Kidney (tissue), 14 donors: Measurements from ENCODE around the gene SLC35F1. TPM values are rescaled to one million over a fixed set of nuclear protein-coding genes. Genes with fewer than 3 reads are reported as not detected.

Experiments
- DNase-seq, 5 donors: peaks; one replicate each; pipeline ENCODE4 v3.0.0-alpha.2; 2013 to 2020
- FAIRE-seq: peaks from 2 replicates; lab custom pipeline; 2012; peaks lifted over from hg19 to GRCh38; lab: Jason Lieb, UNC
- H3K27ac ChIP-seq, 2 donors: one replicate each; pipeline ENCODE4 v1.7.0; 2013; ENCODE audit warnings: low read depth in 2 of 2, low read length in 2 of 2, inconsistent platforms in 1 of 2
- H3K27me3 ChIP-seq: one replicate; pipeline ENCODE4 v1.7.1; 2013; ENCODE audit warnings: low read length, inconsistent platforms; ENCODE audit not compliant: control insufficient read depth, insufficient read depth
- H3K36me3 ChIP-seq, 3 donors: one replicate each; pipeline versions ENCODE4 v1.7.0 to v1.7.1; 2013; ENCODE audit warnings: low read length in 3 of 3, control low read depth in 1 of 3, inconsistent platforms in 1 of 3; ENCODE audit not compliant: insufficient read depth in 3 of 3, control insufficient read depth in 2 of 3
- H3K4me1 ChIP-seq, 3 donors: one replicate each; pipeline versions ENCODE4 v1.7.0 to v1.7.1; 2013; ENCODE audit warnings: low read length in 3 of 3, inconsistent platforms in 1 of 3, low read depth in 1 of 3; ENCODE audit not compliant: control insufficient read depth in 2 of 3, insufficient read depth in 2 of 3
- H3K4me3 ChIP-seq, 3 donors: one replicate each; pipeline versions ENCODE4 v1.7.0 to v1.8.1; 2013; ENCODE audit warnings: low read length in 3 of 3, control low read depth in 1 of 3, inconsistent platforms in 1 of 3
- H3K9ac ChIP-seq, 3 donors: one replicate each; pipeline versions ENCODE4 v1.7.0 to v1.7.1; 2013; ENCODE audit warnings: low read length in 3 of 3, control low read depth in 1 of 3, inconsistent platforms in 1 of 3
- H3K9me3 ChIP-seq, 3 donors: one replicate each; pipeline versions ENCODE4 v1.7.0 to v1.7.1; 2013; ENCODE audit warnings: low read length in 3 of 3, control low read depth in 1 of 3, inconsistent platforms in 1 of 3; ENCODE audit not compliant: control insufficient read depth in 2 of 3, insufficient read depth in 1 of 3
- intact Hi-C: fragments of 100-400 bp; cut with DNase I; formaldehyde crosslinking; loops from one replicate; pipeline ENCODE4 v1.11.1; 2022
- polyA plus RNA-seq: library from polyadenylated mRNA; stranded (reverse); fragments of 350-450 nt; fragmentation: Illumina TruSeq; extraction: RNeasy Lipid Tissue Mini Kit (QIAGEN cat#74804); gene quantifications from one replicate; pipeline ENCODE4 v1.2.3, GENCODE V29; 2014; ENCODE audit warnings: low read depth, low replicate concordance; ENCODE audit not compliant: insufficient read depth
- total RNA-seq: library from RNA; stranded (reverse); fragmentation: NEBNext Ultra II Directional; extraction: Animal tissue kit (Norgen Biotek cat#: 25700); gene quantifications from one replicate; pipeline ENCODE4 v1.2.1, GENCODE V29; 2021
- TF ChIP-seq, protein P1 (sequence below): IDR thresholded peaks from 3 replicates; pipeline ENCODE4 v1.5.1; 2012; ENCODE audit warnings: mild to moderate bottlenecking, moderate library complexity, borderline replicate concordance; ENCODE audit not compliant: insufficient read depth; ENCODE audit errors: extremely low read depth
- donor health status: control.
- donor health status: control.
- donor health status: control.
- donor health status: control.
- donor health status: control.
- donor health status: DM: yes; HTN: yes; CAD: no.
- donor health status: Normal renal cell carcinoma (clear cell type).

The SLC35F1 gene
- total and polyA plus RNA-seq, 2 donors from 2014 or later: 0.28 to 0.63 TPM

DNA sequence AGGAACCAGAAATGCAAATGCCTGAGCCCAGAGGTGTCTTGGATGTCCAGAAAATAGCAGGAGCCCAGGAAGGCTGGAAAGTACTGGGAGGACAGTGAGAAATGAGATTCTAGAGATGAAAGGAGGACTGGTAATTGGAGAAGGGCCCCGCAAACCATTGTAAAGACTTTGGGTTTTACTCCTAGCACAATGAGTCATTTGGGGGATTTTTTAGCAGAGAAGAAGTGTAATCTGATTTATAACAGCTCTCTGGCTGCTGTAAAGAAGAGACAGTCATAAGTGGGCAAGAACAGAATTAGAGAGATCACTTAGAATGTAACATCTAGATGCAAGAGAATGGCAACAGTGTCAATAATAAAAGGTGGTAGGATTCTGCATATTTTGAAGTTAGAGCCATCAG is 40.2 kb downstream of the SLC35F1 start:
- no peak for FAIRE-seq
- TF ChIP-seq, protein P1, sequence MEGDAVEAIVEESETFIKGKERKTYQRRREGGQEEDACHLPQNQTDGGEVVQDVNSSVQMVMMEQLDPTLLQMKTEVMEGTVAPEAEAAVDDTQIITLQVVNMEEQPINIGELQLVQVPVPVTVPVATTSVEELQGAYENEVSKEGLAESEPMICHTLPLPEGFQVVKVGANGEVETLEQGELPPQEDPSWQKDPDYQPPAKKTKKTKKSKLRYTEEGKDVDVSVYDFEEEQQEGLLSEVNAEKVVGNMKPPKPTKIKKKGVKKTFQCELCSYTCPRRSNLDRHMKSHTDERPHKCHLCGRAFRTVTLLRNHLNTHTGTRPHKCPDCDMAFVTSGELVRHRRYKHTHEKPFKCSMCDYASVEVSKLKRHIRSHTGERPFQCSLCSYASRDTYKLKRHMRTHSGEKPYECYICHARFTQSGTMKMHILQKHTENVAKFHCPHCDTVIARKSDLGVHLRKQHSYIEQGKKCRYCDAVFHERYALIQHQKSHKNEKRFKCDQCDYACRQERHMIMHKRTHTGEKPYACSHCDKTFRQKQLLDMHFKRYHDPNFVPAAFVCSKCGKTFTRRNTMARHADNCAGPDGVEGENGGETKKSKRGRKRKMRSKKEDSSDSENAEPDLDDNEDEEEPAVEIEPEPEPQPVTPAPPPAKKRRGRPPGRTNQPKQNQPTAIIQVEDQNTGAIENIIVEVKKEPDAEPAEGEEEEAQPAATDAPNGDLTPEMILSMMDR: no peak
- Histone ChIP-seq H3K9ac (no peak overlapping the region), H3K4me3 (no peak overlapping the region), H3K36me3 (no peaks in the 10 kb centered on the region), H3K4me1 (no peaks in the 10 kb centered on the region), H3K9me3 (no peaks in the 10 kb centered on the region), H3K27me3 (no peaks in the 10 kb centered on the region), H3K27ac (no peak overlapping the region)
- intact Hi-C loops: no loop called here
- DNase-seq: peak in 2 of 5 donors; percentile 8 to 13

DNA sequence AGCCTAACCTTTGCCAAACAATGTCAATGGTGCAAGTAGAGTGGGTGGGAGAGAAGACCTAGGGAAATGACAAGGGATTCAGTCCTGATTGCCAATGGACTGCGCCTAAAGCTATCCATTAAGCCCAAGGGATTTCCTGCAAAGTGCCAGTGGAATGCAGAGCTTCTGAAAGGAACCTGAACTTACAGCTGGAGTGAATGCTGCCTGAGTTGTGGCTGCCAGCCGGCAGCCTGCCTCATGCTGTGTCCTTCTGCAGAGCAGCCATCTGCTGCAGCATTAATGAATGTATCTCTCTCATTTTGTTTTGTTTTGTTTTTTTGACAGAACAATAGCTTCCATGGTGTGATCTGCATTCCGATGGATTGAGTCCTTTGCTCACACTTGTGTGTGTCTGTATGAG is 44.7 kb downstream of the SLC35F1 start:
- H3K4me1 ChIP-seq: no peaks in the 10 kb centered on the region
- H3K36me3 ChIP-seq: no peaks in the 10 kb centered on the region
- no peaks in the 10 kb centered on the region for H3K9me3 ChIP-seq
- H3K9ac ChIP-seq: no peak overlapping the region
- no peak for FAIRE-seq
- peak in 1 of 5 donors; percentile 11 for DNase-seq
- no peak overlapping the region for H3K27ac ChIP-seq
- TF ChIP-seq, protein P1: no peak
- no peak overlapping the region for H3K4me3 ChIP-seq
- no peaks in the 10 kb centered on the region for H3K27me3 ChIP-seq
- intact Hi-C loops: no loop called here

DNA sequence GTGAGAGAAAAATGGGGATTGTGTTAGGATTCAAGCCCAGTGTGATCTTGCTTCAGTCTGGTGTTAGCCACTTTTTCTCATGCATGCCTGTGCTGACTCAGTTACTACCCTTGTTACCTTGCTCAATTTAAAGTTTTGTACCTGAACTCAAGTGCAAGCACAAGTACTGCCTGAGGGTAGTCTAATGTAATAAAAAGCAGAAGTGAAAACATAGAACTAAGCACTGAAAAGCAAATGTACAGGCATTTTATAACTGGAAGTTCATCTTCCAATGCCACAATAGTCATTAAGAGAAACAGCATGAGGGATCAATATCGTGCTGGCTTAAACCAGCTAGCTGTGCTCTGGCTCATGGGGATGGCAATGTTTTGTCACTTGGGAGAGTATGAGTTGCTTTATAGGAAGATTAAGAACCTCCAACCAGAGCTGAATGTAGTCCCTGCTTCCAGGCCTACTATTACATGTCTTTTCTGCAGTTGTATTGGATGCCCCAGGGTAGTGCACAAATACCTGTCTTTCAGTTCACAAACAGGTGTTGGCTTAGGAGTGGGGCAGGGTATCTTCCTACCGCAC is 48.7 kb downstream of the SLC35F1 start:
- TF ChIP-seq, protein P1: no peak
- no peak overlapping the region for H3K4me3 ChIP-seq
- no peaks in the 10 kb centered on the region for H3K27me3 ChIP-seq
- DNase-seq (no peak), FAIRE-seq (no peak)
- H3K27ac ChIP-seq: no peak overlapping the region
- H3K9ac ChIP-seq: no peak overlapping the region
- no peaks in the 10 kb centered on the region for H3K4me1 ChIP-seq
- intact Hi-C loops: no loop called here
- no peaks in the 10 kb centered on the region for H3K36me3 ChIP-seq
- H3K9me3 ChIP-seq: no peaks in the 10 kb centered on the region

DNA sequence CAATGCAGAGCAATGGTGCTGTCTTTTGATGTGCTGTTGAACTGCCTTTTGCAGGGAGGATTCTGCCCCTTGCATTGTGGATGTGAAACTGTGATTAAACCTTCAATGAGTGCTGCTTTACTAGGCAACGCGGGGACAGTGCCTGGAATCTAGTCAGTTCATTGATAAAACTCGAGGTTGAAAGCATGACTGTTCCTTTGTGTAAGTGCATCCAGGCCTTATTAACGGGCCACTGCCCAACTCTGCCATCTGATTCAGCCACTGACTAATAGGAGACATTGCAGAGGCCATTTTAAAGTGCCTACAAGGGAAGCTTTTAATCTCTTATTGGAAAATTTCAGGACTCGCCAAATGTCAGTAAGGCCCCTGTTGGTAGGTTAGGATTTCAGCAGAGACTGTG is 49.3 kb downstream of the SLC35F1 start:
- no peak overlapping the region for H3K4me3 ChIP-seq
- no peak overlapping the region for H3K9ac ChIP-seq
- TF ChIP-seq, protein P1: no peak
- intact Hi-C loops: no loop called here
- no peak overlapping the region for H3K27ac ChIP-seq
- H3K27me3 ChIP-seq: no peaks in the 10 kb centered on the region
- FAIRE-seq (no peak), DNase-seq (no peak)
- H3K36me3 ChIP-seq: no peaks in the 10 kb centered on the region
- no peaks in the 10 kb centered on the region for H3K9me3 ChIP-seq
- no peaks in the 10 kb centered on the region for H3K4me1 ChIP-seq
